MM.1S (cell line): ENCODE data around the gene SLC11A1.

Source experiments
- DNase-seq: peaks from one replicate; pipeline ENCODE4 v3.0.0-alpha.2; 2015
- H2AFZ ChIP-seq: fragments of 300-600 bp; sonication (generic); 2 replicates; pipeline ENCODE4 v1.6.0; 2016; ENCODE audit warnings: antibody characterized with exemption, low read length
- H3F3A ChIP-seq: fragments of 300-600 bp; sonication (generic); 2 replicates; pipeline ENCODE4 v1.6.1; 2016; ENCODE audit warnings: mild to moderate bottlenecking, antibody characterized with exemption, low read length, moderate library complexity, mixed read lengths; ENCODE audit not compliant: insufficient read depth
- H3K27ac ChIP-seq: fragments of 300-600 bp; sonication (generic); 2 replicates; pipeline ENCODE4 v1.5.1; 2016; ENCODE audit warnings: mild to moderate bottlenecking, low read length
- H3K27me3 ChIP-seq: fragments of 300-600 bp; sonication (generic); replicated peaks from 2 replicates; pipeline ENCODE4 v1.6.0; 2016; ENCODE audit warnings: low read length; ENCODE audit not compliant: insufficient read depth
- H3K36me3 ChIP-seq: fragments of 300-600 bp; sonication (generic); replicated peaks from 2 replicates; pipeline ENCODE4 v1.6.1; 2016; ENCODE audit warnings: mild to moderate bottlenecking, low read length, mixed read lengths; ENCODE audit not compliant: insufficient read depth
- H3K4me1 ChIP-seq: fragments of 300-600 bp; sonication (generic); 2 replicates; pipeline ENCODE4 v1.6.1; 2016; ENCODE audit warnings: low read length, mixed read lengths
- H3K4me2 ChIP-seq: fragments of 300-600 bp; sonication (generic); 2 replicates; pipeline ENCODE4 v1.6.0; 2016; ENCODE audit warnings: low read depth, low read length
- H3K4me3 ChIP-seq: fragments of 300-600 bp; sonication (generic); 2 replicates; pipeline ENCODE4 v1.5.1; 2016; ENCODE audit warnings: low read length, mixed read lengths
- H3K79me2 ChIP-seq: fragments of 300-600 bp; sonication (generic); 2 replicates; pipeline ENCODE4 v1.6.1; 2016; ENCODE audit warnings: mixed run types, low read length, mixed read lengths
- H3K9ac ChIP-seq: fragments of 300-600 bp; sonication (generic); 2 replicates; pipeline ENCODE4 v1.6.1; 2016; ENCODE audit warnings: low read length, mixed read lengths
- H3K9me2 ChIP-seq: fragments of 300-600 bp; sonication (generic); replicated peaks from 2 replicates; pipeline ENCODE4 v1.6.1; 2016; ENCODE audit warnings: mild to moderate bottlenecking, low read length, mixed read lengths; ENCODE audit not compliant: insufficient read depth
- H3K9me3 ChIP-seq: fragments of 300-600 bp; sonication (generic); replicated peaks from 2 replicates; pipeline ENCODE4 v1.6.1; 2016; ENCODE audit warnings: mild to moderate bottlenecking, low read length, mixed read lengths; ENCODE audit not compliant: insufficient read depth
- H4K20me1 ChIP-seq: fragments of 300-600 bp; sonication (generic); 2 replicates; pipeline ENCODE4 v1.6.1; 2016; ENCODE audit warnings: mild to moderate bottlenecking, low read length, moderate library complexity, mixed read lengths; ENCODE audit not compliant: insufficient read depth
- CTCF ChIP-seq: fragments of 300-600 bp; sonication (generic); IDR thresholded peaks from 2 replicates; pipeline ENCODE4 v1.5.1; 2016; ENCODE audit warnings: antibody characterized with exemption, low read length, mixed read lengths
- EZH2 ChIP-seq: fragments of 300-600 bp; sonication (generic); optimal IDR thresholded peaks from 2 replicates; pipeline ENCODE3; 2017; ENCODE audit warnings: low read depth, mild to moderate bottlenecking, antibody characterized with exemption, low read length, mixed read lengths
- EZH2phosphoT487 ChIP-seq: fragments of 300-600 bp; sonication (generic); IDR thresholded peaks from 2 replicates; pipeline ENCODE4 v1.6.1; 2018; ENCODE audit warnings: antibody characterized with exemption, low read length

SLC11A1 gene

DNA sequence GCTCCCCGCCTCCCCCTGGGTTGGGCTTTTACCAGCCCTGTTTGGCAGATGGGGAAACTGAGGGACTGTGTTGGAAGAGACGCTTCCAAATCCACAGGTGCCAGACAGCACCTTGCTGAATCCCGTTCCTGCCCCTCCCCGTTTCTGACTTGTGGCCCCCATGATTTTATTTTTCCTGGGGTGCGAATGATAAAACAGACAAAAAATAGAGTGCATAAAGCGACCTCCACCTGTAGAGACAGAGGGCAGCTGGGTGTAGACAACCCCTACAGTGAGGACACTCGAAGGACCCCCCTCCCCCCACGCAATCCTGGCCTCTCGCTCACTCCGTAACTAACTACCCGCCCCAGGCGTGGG, 15.4 kb downstream of the SLC11A1 start:
- Histone ChIP-seq H3K4me3 (no peak overlapping the region), H3K79me2 (peaks cover 25% of the 10 kb centered on the region), H3K9ac (no peak overlapping the region), H4K20me1 (no peaks in the 10 kb centered on the region), H3K4me1 (peaks cover 20% of the 10 kb centered on the region), H3K9me2 (no peaks in the 10 kb centered on the region), H3K9me3 (no peaks in the 10 kb centered on the region), H3K27ac (no peak overlapping the region), H3K27me3 (peaks cover 24% of the 10 kb centered on the region), H3K4me2 (peak overlapping the region; percentile 86; the same call in 1 of the 2 replicates), H3F3A (no peaks in the 10 kb centered on the region), H2AFZ (no peak overlapping the region), H3K36me3 (no peaks in the 10 kb centered on the region)
- no peak for TF ChIP-seq EZH2
- no peak for DNase-seq

DNA sequence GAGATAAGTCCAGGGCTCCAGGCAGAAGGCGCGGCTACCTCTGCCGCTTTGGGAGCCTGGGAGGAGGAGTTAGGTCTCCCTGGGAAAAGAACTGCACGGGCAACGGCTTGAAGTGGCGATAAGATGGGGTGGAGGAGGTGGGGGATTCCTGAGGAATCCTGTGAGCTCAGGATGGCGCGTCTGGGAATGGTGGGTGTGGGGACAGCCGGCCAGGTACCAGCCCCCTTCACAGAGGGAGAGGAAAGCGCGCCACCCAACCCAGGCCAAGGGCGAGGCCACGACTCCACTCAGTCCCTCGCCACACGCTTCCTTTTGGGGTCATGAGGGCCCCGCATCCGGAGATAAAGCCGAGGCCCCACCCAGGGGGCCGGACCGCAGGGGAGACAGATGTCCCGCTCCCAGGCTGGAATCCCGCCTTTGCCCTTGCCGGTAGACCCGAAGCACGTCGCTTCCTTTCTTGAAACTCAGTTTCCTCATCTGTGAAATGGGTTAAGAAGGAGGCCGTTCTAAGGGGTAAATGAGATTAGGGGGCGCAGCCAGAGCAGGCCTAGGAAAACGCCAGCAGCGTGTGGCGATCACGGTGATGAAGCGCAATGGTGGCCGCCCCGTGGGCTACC, 15.9 kb downstream of the SLC11A1 start:
- peaks cover 24% of the 10 kb centered on the region for H3K27me3 ChIP-seq
- H3K36me3 ChIP-seq, result no peaks in the 10 kb centered on the region
- no peak overlapping the region for H3K4me2 ChIP-seq
- no peak for DNase-seq
- peaks cover 28% of the 10 kb centered on the region for H3K79me2 ChIP-seq
- no peaks in the 10 kb centered on the region for H3K9me2 ChIP-seq
- H3K9me3 ChIP-seq, result no peaks in the 10 kb centered on the region
- H3F3A ChIP-seq, result no peaks in the 10 kb centered on the region
- H2AFZ ChIP-seq, result no peak overlapping the region
- no peak overlapping the region for H3K27ac ChIP-seq
- H3K4me3 ChIP-seq, result no peak overlapping the region
- H4K20me1 ChIP-seq, result no peaks in the 10 kb centered on the region
- no peak overlapping the region for H3K9ac ChIP-seq
- no peak for TF ChIP-seq EZH2
- no peak for TF ChIP-seq CTCF
- TF ChIP-seq EZH2phosphoT487, result no peak
- H3K4me1 ChIP-seq, result peaks cover 20% of the 10 kb centered on the region

GRCh38 chr2:218398437-218399390, 16.6 kb downstream of the SLC11A1 start:
- no peaks in the 10 kb centered on the region for H3K9me2 ChIP-seq
- TF ChIP-seq EZH2 (no peak), EZH2phosphoT487 (no peak), CTCF (no peak)
- H3K27me3 ChIP-seq, result peaks cover 24% of the 10 kb centered on the region
- no peak overlapping the region for H3K27ac ChIP-seq
- peaks cover 20% of the 10 kb centered on the region for H3K4me1 ChIP-seq
- H3K4me3 ChIP-seq, result peak overlapping the region; percentile 45; the same call in 1 of the 2 replicates
- no peaks in the 10 kb centered on the region for H3K9me3 ChIP-seq
- H3K36me3 ChIP-seq, result no peaks in the 10 kb centered on the region
- no peaks in the 10 kb centered on the region for H4K20me1 ChIP-seq
- peak overlapping the region; percentile 69; the same call in 1 of the 2 replicates for H2AFZ ChIP-seq
- H3K79me2 ChIP-seq, result peaks cover 28% of the 10 kb centered on the region
- H3K9ac ChIP-seq, result no peak overlapping the region
- no peak for DNase-seq
- H3F3A ChIP-seq, result no peaks in the 10 kb centered on the region
- H3K4me2 ChIP-seq, result peak overlapping the region; percentile 92
